HepG2 (cell line): ENCODE data around the gene VSIG8. TPM values are rescaled to one million over a fixed set of nuclear protein-coding genes. Genes with fewer than 3 reads are reported as not detected.

Source experiments
- ATAC-seq: fragments of 200-7000 bp; cut with Tn5 transposase; 3 replicates; pipeline ENCODE4 v1.9.1; 2020; ENCODE audit warnings: mild to moderate bottlenecking, moderate library complexity
- BruUV-seq: library from RNA; stranded (reverse); fragments of 400-500 nt; replicated peaks from 2 replicates; lab custom pipeline; 2021; lab: Mats Ljungman, UMichigan
- CTCF ChIA-PET: fragments of 300-600 bp; formaldehyde crosslinking; extraction: SDS; loops from one replicate; lab custom pipeline; 2021; ENCODE audit warnings: low total read pairs, inconsistent platforms, low intra/inter-chr PET ratio; lab: Yijun Ruan, JAX
- POLR2A ChIA-PET: fragments of 350-600 bp; sonication (Branson Sonifier 250); formaldehyde crosslinking; loops from one replicate; lab custom pipeline; 2020; ENCODE audit warnings: antibody characterized with exemption, inconsistent platforms; lab: Yijun Ruan, JAX
- DNase-seq: peaks from one replicate; pipeline ENCODE4 v3.0.0-alpha.2; 2015; ENCODE audit warnings: low spot score
- FAIRE-seq: peaks from 3 replicates; lab custom pipeline; 2011; peaks lifted over from hg19 to GRCh38; lab: Jason Lieb, UNC
- H2AFZ ChIP-seq: one replicate; pipeline ENCODE4 v1.6.1; 2011; ENCODE audit warnings: low read length, inconsistent platforms
- H3K27ac ChIP-seq: fragments of 300-600 bp; 3 replicates; pipeline ENCODE4 v1.8.0; 2011; ENCODE audit warnings: mixed run types, mild to moderate bottlenecking, mixed read lengths, low read length, inconsistent platforms; ENCODE audit not compliant: insufficient read depth; ENCODE audit errors: extremely low read length
- H3K27me3 ChIP-seq, 2 experiments: fragments of 200-600 bp in 1 of 2; 2 replicates in 1 of 2; 3 replicates in 1 of 2; pipeline versions ENCODE4 v1.6.0 to v1.8.0; 2011; ENCODE audit warnings: low read length in 2 of 2, mild to moderate bottlenecking in 2 of 2, moderate library complexity in 2 of 2, inconsistent platforms in 1 of 2; ENCODE audit not compliant: insufficient read depth in 2 of 2, control insufficient read depth in 1 of 2
- H3K36me3 ChIP-seq, 2 experiments: fragments of 200-600 bp in 1 of 2; replicated peaks in 1 of 2; 2 replicates in 1 of 2; 3 replicates in 1 of 2; pipeline versions ENCODE4 v1.5.1 to v1.8.0; 2011; ENCODE audit warnings: low read length in 2 of 2, inconsistent platforms in 1 of 2; ENCODE audit not compliant: insufficient read depth in 2 of 2, control insufficient read depth in 1 of 2
- H3K4me1 ChIP-seq: 2 replicates; pipeline ENCODE4 v1.5.1; 2012; ENCODE audit warnings: low read length, inconsistent platforms; ENCODE audit not compliant: insufficient read depth
- H3K4me2 ChIP-seq: 2 replicates; pipeline ENCODE4 v1.6.0; 2011; ENCODE audit warnings: low read depth, low read length, inconsistent platforms
- H3K4me3 ChIP-seq, 3 experiments: fragments of 200-600 bp in 1 of 3; sonication (generic), shearing (Covaris generic) in 1 of 3; replicated peaks in 1 of 3; 2 replicates each; pipeline ENCODE4 v1.5.1; 2011 to 2016; ENCODE audit warnings: low read length in 3 of 3, inconsistent platforms in 2 of 3, low read depth in 2 of 3, mild to moderate bottlenecking in 2 of 3, control low read depth in 1 of 3, mixed read lengths in 1 of 3; ENCODE audit not compliant: insufficient read depth in 1 of 3
- H3K79me2 ChIP-seq: one replicate; pipeline ENCODE4 v1.6.1; 2011; ENCODE audit warnings: low read length, inconsistent platforms; ENCODE audit not compliant: insufficient read depth
- H3K9ac ChIP-seq: 2 replicates; pipeline ENCODE4 v1.6.0; 2011; ENCODE audit warnings: mild to moderate bottlenecking, low read depth, low read length, inconsistent platforms; ENCODE audit not compliant: insufficient read depth
- H3K9me3 ChIP-seq: 2 replicates; pipeline ENCODE4 v1.5.1; 2012; ENCODE audit warnings: mild to moderate bottlenecking, low read length
- H4K20me1 ChIP-seq: 2 replicates; pipeline ENCODE4 v1.6.0; 2011; ENCODE audit warnings: inconsistent platforms, mild to moderate bottlenecking, low read length, moderate library complexity; ENCODE audit not compliant: insufficient read depth
- KMT2A ChIP-seq: sonication (generic); formaldehyde crosslinking; IDR thresholded peaks from 2 replicates; pipeline ENCODE4 v1.4.0; 2020; ENCODE audit warnings: missing genetic modification reagents
- ONECUT2 ChIP-seq: sonication (generic); formaldehyde crosslinking; IDR thresholded peaks from 2 replicates; pipeline ENCODE4 v1.4.0; 2020; ENCODE audit warnings: missing genetic modification reagents
- SRSF4 ChIP-seq: fragments of 200-400 bp; formaldehyde crosslinking; IDR thresholded peaks from one replicate; pipeline ENCODE4 v1.6.1; 2018; ENCODE audit warnings: mild to moderate bottlenecking, low read depth, low read length, moderate library complexity; ENCODE audit not compliant: poor library complexity, severe bottlenecking
- ZNF768 ChIP-seq: sonication (generic); formaldehyde crosslinking; IDR thresholded peaks from 2 replicates; pipeline ENCODE4 v1.4.0; 2020; ENCODE audit warnings: missing genetic modification reagents
- WGBS: methylation state at CpG from one replicate; pipeline ENCODE4 v1.1.6; 2017; ENCODE audit warnings: low lambda C conversion rate; 5-methylcytosine and 5-hydroxymethylcytosine counted together
- in situ Hi-C: cut with HindIII; loops from 2 replicates; pipeline ENCODE4 v1.10.0; 2017; ENCODE audit warnings: low pct_unique_long_range_greater_than_20kb; ENCODE audit not compliant: extremely low pct_ligation_motif_present
- intact Hi-C: fragments of 100-400 bp; cut with micrococcal nuclease; formaldehyde crosslinking; loops from one replicate; pipeline ENCODE4 v1.10.0; 2022; ENCODE audit not compliant: unreplicated experiment
- polyA plus RNA-seq, 8 experiments: library from polyadenylated mRNA; depleted of rRNA in 3 of 8; stranded (reverse) in 7 of 8; unstranded in 1 of 8; fragments of >200 nt; fragmentation: Illumina TruSeq in 4 of 8; extraction: Trizol in 4 of 8; gene quantifications; 2 replicates each; pipeline versions ENCODE4 v1.2.1 to v1.2.3, GENCODE V29; 2011 to 2016; ENCODE audit warnings: low read depth in 4 of 8, missing spikeins in 1 of 8, mixed read lengths in 1 of 8; ENCODE audit not compliant: insufficient read depth in 1 of 8
- total RNA-seq, 5 experiments: library from RNA; depleted of rRNA; stranded (reverse); fragments of >200 nt; fragmentation: Illumina TruSeq; extraction: Trizol; gene quantifications; 2 replicates each; pipeline ENCODE4 v1.2.3, GENCODE V29; 2016; ENCODE audit warnings: low read depth in 1 of 5
- TF ChIP-seq, protein P1 (sequence below): sonication (generic); formaldehyde crosslinking; IDR thresholded peaks from 2 replicates; pipeline ENCODE4 v1.4.0; 2020; ENCODE audit warnings: missing genetic modification reagents, borderline replicate concordance
- TF ChIP-seq, protein P2 (sequence below), 2 experiments: sonication (generic) in 1 of 2; formaldehyde crosslinking in 1 of 2; IDR thresholded peaks; 2 replicates each; pipeline versions ENCODE4 v1.6.1 to v1.9.0; 2014 to 2022; ENCODE audit warnings: antibody characterized with exemption in 1 of 2, borderline replicate concordance in 1 of 2, inconsistent platforms in 1 of 2, low read depth in 1 of 2, missing genetic modification reagents in 1 of 2

The VSIG8 gene
- total and polyA plus RNA-seq, 2 of the 13 experiments (the other 11 are each of a cell fraction or from before 2014, with no cell fraction given): not detected

DNA sequence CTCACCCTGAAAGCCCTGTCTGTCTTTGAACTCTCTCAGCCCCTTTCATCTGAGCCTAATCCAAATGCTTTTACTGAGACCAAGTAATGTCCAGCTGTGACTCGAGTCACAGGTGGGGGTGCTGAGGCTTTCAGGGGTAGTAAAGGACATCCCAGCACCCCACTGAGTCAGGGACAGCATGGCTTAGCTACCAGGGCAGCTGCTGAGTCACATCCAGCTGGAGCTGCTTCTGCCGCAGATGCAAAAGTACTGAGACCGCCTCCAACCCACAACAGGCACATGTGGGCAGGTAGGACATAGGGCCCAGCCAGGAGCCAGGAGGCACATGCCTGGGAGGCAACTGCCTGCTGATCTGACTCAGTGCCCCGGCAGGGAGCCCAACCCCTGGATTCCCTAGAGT, 6.7 kb upstream of the VSIG8 start:
- Histone ChIP-seq H2AFZ (no peak overlapping the region), H3K4me1 (no peaks in the 10 kb centered on the region), H3K9me3 (no peaks in the 10 kb centered on the region), H4K20me1 (no peaks in the 10 kb centered on the region), H3K9ac (no peak overlapping the region), H3K79me2 (no peaks in the 10 kb centered on the region), H3K27ac (no peak overlapping the region), H3K27me3 (peaks cover 5 to 14% of the 10 kb centered on the region in 2 experiments; a peak in 4 of 5 replicates), H3K4me2 (no peak overlapping the region), H3K4me3 (no peak overlapping the region), H3K36me3 (no peaks in the 10 kb centered on the region)
- in situ Hi-C loops (no loop called here), intact Hi-C loops (no loop called here)
- ChIA-PET POLR2A (no interaction called here), CTCF (no interaction called here)
- 0% methylated on average over 1 of the region's 4 CpGs for WGBS
- TF ChIP-seq, protein P1, sequence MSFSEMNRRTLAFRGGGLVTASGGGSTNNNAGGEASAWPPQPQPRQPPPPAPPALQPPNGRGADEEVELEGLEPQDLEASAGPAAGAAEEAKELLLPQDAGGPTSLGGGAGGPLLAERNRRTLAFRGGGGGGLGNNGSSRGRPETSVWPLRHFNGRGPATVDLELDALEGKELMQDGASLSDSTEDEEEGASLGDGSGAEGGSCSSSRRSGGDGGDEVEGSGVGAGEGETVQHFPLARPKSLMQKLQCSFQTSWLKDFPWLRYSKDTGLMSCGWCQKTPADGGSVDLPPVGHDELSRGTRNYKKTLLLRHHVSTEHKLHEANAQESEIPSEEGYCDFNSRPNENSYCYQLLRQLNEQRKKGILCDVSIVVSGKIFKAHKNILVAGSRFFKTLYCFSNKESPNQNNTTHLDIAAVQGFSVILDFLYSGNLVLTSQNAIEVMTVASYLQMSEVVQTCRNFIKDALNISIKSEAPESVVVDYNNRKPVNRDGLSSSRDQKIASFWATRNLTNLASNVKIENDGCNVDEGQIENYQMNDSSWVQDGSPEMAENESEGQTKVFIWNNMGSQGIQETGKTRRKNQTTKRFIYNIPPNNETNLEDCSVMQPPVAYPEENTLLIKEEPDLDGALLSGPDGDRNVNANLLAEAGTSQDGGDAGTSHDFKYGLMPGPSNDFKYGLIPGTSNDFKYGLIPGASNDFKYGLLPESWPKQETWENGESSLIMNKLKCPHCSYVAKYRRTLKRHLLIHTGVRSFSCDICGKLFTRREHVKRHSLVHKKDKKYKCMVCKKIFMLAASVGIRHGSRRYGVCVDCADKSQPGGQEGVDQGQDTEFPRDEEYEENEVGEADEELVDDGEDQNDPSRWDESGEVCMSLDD (CRISPR knock-in tag): no peak
- TF ChIP-seq ZNF768 (CRISPR knock-in tag) (no peak), KMT2A (CRISPR knock-in tag) (no peak), ONECUT2 (CRISPR knock-in tag) (no peak), SRSF4 (no peak)
- TF ChIP-seq, protein P2, sequence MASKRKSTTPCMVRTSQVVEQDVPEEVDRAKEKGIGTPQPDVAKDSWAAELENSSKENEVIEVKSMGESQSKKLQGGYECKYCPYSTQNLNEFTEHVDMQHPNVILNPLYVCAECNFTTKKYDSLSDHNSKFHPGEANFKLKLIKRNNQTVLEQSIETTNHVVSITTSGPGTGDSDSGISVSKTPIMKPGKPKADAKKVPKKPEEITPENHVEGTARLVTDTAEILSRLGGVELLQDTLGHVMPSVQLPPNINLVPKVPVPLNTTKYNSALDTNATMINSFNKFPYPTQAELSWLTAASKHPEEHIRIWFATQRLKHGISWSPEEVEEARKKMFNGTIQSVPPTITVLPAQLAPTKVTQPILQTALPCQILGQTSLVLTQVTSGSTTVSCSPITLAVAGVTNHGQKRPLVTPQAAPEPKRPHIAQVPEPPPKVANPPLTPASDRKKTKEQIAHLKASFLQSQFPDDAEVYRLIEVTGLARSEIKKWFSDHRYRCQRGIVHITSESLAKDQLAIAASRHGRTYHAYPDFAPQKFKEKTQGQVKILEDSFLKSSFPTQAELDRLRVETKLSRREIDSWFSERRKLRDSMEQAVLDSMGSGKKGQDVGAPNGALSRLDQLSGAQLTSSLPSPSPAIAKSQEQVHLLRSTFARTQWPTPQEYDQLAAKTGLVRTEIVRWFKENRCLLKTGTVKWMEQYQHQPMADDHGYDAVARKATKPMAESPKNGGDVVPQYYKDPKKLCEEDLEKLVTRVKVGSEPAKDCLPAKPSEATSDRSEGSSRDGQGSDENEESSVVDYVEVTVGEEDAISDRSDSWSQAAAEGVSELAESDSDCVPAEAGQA (IDR thresholded peaks at IDR 0.05; ENCODE audit: low read depth): no peak
- TF ChIP-seq, protein P2 (CRISPR knock-in tag; IDR thresholded peaks at IDR 0.05; ENCODE audit: borderline replicate concordance): no peak
- DNase-seq (no peak), ATAC-seq (no peak), FAIRE-seq (no peak)
- BruUV-seq: no TSS peak
